HG02943 (cell line): ENCODE results near the gene IGSF21.
"Not testable (repeated sequence)": the region's sequence is repeated elsewhere in the genome, so short reads cannot be mapped to it uniquely, and the experiment has no call there.

ENCODE experiments used
- ATAC-seq: cut with Tn5 transposase; IDR thresholded peaks from one replicate; pipeline ENCODE4 v1.9.1; 2021; ENCODE audit warnings: mild to moderate bottlenecking, low read depth, moderate library complexity; ENCODE audit not compliant: unreplicated experiment

The IGSF21 gene

GRCh38 chr1:18343581-18343980 lies 236.0 kb downstream of the IGSF21 start:
- ATAC-seq = no peak

GRCh38 chr1:18344755-18345154 lies 237.2 kb downstream of the IGSF21 start:
- no peak for ATAC-seq

GRCh38 chr1:18347559-18347958 lies 240.0 kb downstream of the IGSF21 start:
- ATAC-seq = no peak

- no peak for ATAC-seq
Observed at GRCh38 chr1:18348354-18348753, 240.8 kb downstream of the IGSF21 start.

- ATAC-seq = no peak
Observed at GRCh38 chr1:18350747-18351146, 243.1 kb downstream of the IGSF21 start.

- no peak for ATAC-seq
Observed at GRCh38 chr1:18351735-18352134, 244.1 kb downstream of the IGSF21 start.

- ATAC-seq = no peak
Observed at GRCh38 chr1:18352636-18353265, 245.2 kb downstream of the IGSF21 start.

GRCh38 chr1:18353528-18353927 lies 245.9 kb downstream of the IGSF21 start:
- no peak for ATAC-seq

- ATAC-seq = no peak
Observed at GRCh38 chr1:18353992-18354391, 246.4 kb downstream of the IGSF21 start.

- no peak for ATAC-seq
Observed at GRCh38 chr1:18354612-18355011, 247.0 kb downstream of the IGSF21 start.

GRCh38 chr1:18357622-18358230 lies 250.1 kb downstream of the IGSF21 start:
- ATAC-seq = no peak

GRCh38 chr1:18358600-18358999 lies 251.0 kb downstream of the IGSF21 start:
- no peak for ATAC-seq

- ATAC-seq = no peak
Observed at GRCh38 chr1:18360251-18360650, 252.7 kb downstream of the IGSF21 start.

- ATAC-seq = no peak
Observed at GRCh38 chr1:18362150-18362549, 254.6 kb downstream of the IGSF21 start.

- ATAC-seq = no peak
Observed at GRCh38 chr1:18363436-18363835, 255.8 kb downstream of the IGSF21 start.

- no peak for ATAC-seq
Observed at GRCh38 chr1:18365099-18365705, 257.6 kb downstream of the IGSF21 start.

- ATAC-seq = not testable (repeated sequence)
Observed at GRCh38 chr1:18372505-18372904, 264.9 kb downstream of the IGSF21 start.

GRCh38 chr1:18373151-18373550 lies 265.6 kb downstream of the IGSF21 start:
- ATAC-seq = no peak

- no peak for ATAC-seq
Observed at GRCh38 chr1:18373882-18374493, 266.4 kb downstream of the IGSF21 start.

- no peak for ATAC-seq
Observed at GRCh38 chr1:18376661-18377060, 269.1 kb downstream of the IGSF21 start.

- no peak for ATAC-seq
Observed at GRCh38 chr1:18380288-18380687, 272.7 kb downstream of the IGSF21 start.

- ATAC-seq = no peak
Observed at GRCh38 chr1:18384059-18384458, 276.5 kb downstream of the IGSF21 start.
